ENCODE data around the gene ANKRA2.
"Not testable (repeated sequence)": the region's sequence is repeated elsewhere in the genome, so short reads cannot be mapped to it uniquely, and the experiment has no call there.

ANKRA2 gene

DNA sequence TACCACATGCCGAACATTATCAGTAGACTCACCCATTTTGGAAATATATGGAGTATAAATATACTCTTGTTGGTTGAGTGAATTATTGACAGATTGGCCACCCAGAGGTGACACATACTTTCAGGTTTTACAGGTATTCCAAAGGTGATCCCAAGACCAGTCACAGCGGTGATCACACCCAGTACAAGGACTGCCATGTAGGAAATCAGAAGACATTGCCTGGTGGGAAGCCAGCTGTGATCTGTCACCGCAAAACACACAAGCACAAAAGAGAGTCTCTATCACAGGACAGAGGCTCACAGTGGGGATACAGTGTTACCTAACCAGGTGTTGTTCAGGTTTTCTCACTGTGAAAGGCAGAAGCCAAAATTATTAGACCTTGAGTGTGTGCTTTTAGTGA lies 51.4 kb downstream of the ANKRA2 start:
- Histone ChIP-seq H3K9me3 (ENCODE audit: control insufficient read depth, insufficient read depth, low read length) (no peaks in the 10 kb centered on the region), H3K27me3 (ENCODE audit: control insufficient read depth, low read length) (no peaks in the 10 kb centered on the region), H3F3A (ENCODE audit: control insufficient read depth, insufficient read depth) (no peaks in the 10 kb centered on the region), H3K4me3 (ENCODE audit: low read length) (no peak overlapping the region), H3K9me2 (replicated peaks; ENCODE audit: control insufficient read depth, low read length) (no peaks in the 10 kb centered on the region), H3K4me2 (ENCODE audit: low read length) (no peak overlapping the region), H3K27ac (ENCODE audit: low read depth, low read length) (no peak overlapping the region), H3K4me1 (ENCODE audit: control insufficient read depth, low read length) (no peaks in the 10 kb centered on the region; the same call in 1 of the 2 replicates), H4K20me1 (ENCODE audit: control insufficient read depth, insufficient read depth, low read depth, low read length) (no peaks in the 10 kb centered on the region), H3K79me2 (ENCODE audit: control insufficient read depth, low read length) (no peaks in the 10 kb centered on the region), H3K36me3 (ENCODE audit: control insufficient read depth, low read length) (no peaks in the 10 kb centered on the region)
- TF ChIP-seq EZH2phosphoT487 (IDR thresholded peaks at IDR 0.05; ENCODE audit: borderline replicate concordance, low read length) (no peak), CTCF (IDR thresholded peaks at IDR 0.05; ENCODE audit: low read depth, low read length, poor library complexity, severe bottlenecking) (no peak)

DNA sequence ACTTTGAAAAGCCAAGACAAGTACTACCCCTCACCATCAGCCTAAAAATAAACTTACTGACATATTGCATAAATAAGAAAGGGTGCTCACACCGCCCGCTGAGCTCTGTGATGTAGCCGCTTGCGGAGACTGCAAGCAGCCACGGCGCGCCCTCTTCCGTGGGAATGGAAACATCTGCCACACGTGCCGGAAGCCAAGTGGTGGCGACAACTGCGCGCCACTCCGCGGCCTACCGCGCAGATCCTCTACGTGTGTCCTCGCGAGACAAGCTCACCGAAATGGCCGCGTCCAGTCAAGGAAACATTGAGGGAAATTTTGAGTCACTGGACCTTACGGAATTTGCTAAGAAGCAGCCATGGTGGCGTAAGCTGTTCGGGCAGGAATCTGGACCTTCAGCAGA lies 56.9 kb downstream of the ANKRA2 start:
- peaks cover 42% of the 10 kb centered on the region for H3F3A ChIP-seq (ENCODE audit: control insufficient read depth, insufficient read depth)
- not testable (repeated sequence) for H3K9me2 ChIP-seq (replicated peaks; ENCODE audit: control insufficient read depth, low read length); H3K27ac ChIP-seq (ENCODE audit: low read depth, low read length); H3K4me2 ChIP-seq (ENCODE audit: low read length); H3K4me3 ChIP-seq (ENCODE audit: low read length); H3K27me3 ChIP-seq (ENCODE audit: control insufficient read depth, low read length); H3K4me1 ChIP-seq (ENCODE audit: control insufficient read depth, low read length); H3K79me2 ChIP-seq (ENCODE audit: control insufficient read depth, low read length); H4K20me1 ChIP-seq (ENCODE audit: control insufficient read depth, insufficient read depth, low read depth, low read length); H3K9me3 ChIP-seq (ENCODE audit: control insufficient read depth, insufficient read depth, low read length)
- H3K36me3 ChIP-seq (ENCODE audit: control insufficient read depth, low read length) = peaks cover 40% of the 10 kb centered on the region

DNA sequence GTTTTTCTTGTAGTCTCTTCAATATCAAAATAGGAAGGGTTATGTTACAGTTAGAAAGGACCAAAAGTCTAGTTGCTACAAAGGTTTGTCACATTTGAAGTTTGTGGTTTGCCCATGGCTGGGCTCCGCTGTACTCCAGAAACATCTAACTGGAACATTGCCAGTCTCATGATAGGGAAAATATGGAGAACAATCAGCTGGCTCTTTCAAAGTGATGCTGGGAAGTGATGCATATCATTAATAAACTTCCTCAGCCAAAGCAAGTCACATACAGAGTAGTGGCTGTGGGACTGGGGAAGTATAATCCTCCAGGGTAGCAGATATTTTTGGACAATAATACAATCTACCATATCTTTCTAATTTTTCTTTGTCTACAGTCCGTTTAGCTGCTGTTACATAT lies 58.4 kb downstream of the ANKRA2 start:
- 0 out of 2 replicates have a peak, but pooled peaks cover 6% of the 10 kb centered on the region for H3K4me1 ChIP-seq (ENCODE audit: control insufficient read depth, low read length)
- H3K9me3 ChIP-seq (ENCODE audit: control insufficient read depth, insufficient read depth, low read length) = no peaks in the 10 kb centered on the region
- no peak overlapping the region for H3K27ac ChIP-seq (ENCODE audit: low read depth, low read length)
- peaks cover 9% of the 10 kb centered on the region; the same call in 1 of the 2 replicates for H4K20me1 ChIP-seq (ENCODE audit: control insufficient read depth, insufficient read depth, low read depth, low read length)
- TF ChIP-seq EZH2phosphoT487 (IDR thresholded peaks at IDR 0.05; ENCODE audit: borderline replicate concordance, low read length) (no peak), CTCF (IDR thresholded peaks at IDR 0.05; ENCODE audit: low read depth, low read length, poor library complexity, severe bottlenecking) (no peak)
- peaks cover 48% of the 10 kb centered on the region for H3F3A ChIP-seq (ENCODE audit: control insufficient read depth, insufficient read depth)
- H3K27me3 ChIP-seq (ENCODE audit: control insufficient read depth, low read length) = no peaks in the 10 kb centered on the region
- H3K4me3 ChIP-seq (ENCODE audit: low read length) = no peak overlapping the region
- no peaks in the 10 kb centered on the region for H3K9me2 ChIP-seq (replicated peaks; ENCODE audit: control insufficient read depth, low read length)
- peaks cover 55% of the 10 kb centered on the region for H3K36me3 ChIP-seq (ENCODE audit: control insufficient read depth, low read length)
- peaks cover 13% of the 10 kb centered on the region for H3K79me2 ChIP-seq (ENCODE audit: control insufficient read depth, low read length)
- no peak overlapping the region for H3K4me2 ChIP-seq (ENCODE audit: low read length)

- Histone ChIP-seq H3K9me2 (replicated peaks; ENCODE audit: control insufficient read depth, low read length) (no peaks in the 10 kb centered on the region), H3K4me2 (ENCODE audit: low read length) (no peak overlapping the region), H3K36me3 (ENCODE audit: control insufficient read depth, low read length) (peaks cover 60% of the 10 kb centered on the region), H3K27me3 (ENCODE audit: control insufficient read depth, low read length) (no peaks in the 10 kb centered on the region), H3K4me1 (ENCODE audit: control insufficient read depth, low read length) (peaks cover 6% of the 10 kb centered on the region; the same call in 1 of the 2 replicates), H3K9me3 (ENCODE audit: control insufficient read depth, insufficient read depth, low read length) (no peaks in the 10 kb centered on the region), H4K20me1 (ENCODE audit: control insufficient read depth, insufficient read depth, low read depth, low read length) (peaks cover 11% of the 10 kb centered on the region), H3K27ac (ENCODE audit: low read depth, low read length) (no peak overlapping the region), H3K4me3 (ENCODE audit: low read length) (no peak overlapping the region), H3K79me2 (ENCODE audit: control insufficient read depth, low read length) (peaks cover 19% of the 10 kb centered on the region), H3F3A (ENCODE audit: control insufficient read depth, insufficient read depth) (peaks cover 48% of the 10 kb centered on the region)
- TF ChIP-seq CTCF (IDR thresholded peaks at IDR 0.05; ENCODE audit: low read depth, low read length, poor library complexity, severe bottlenecking) (no peak), EZH2phosphoT487 (IDR thresholded peaks at IDR 0.05; ENCODE audit: borderline replicate concordance, low read length) (no peak)
These were observed 58.9 kb downstream of the ANKRA2 start for GRCh38 chr5:73506459-73506955.
